GM19043 (cell line): ENCODE results near the gene DAB2IP.
A peak's percentile ranks its signal among the peaks of the same experiment; 100 is the strongest.

Source experiments
- ATAC-seq: cut with Tn5 transposase; IDR thresholded peaks from one replicate; pipeline ENCODE4 v1.9.1; 2021; ENCODE audit warnings: low read depth; ENCODE audit not compliant: unreplicated experiment

The DAB2IP gene

GRCh38 chr9:121698627-121699570, 47.5 kb downstream of the DAB2IP start:
- ATAC-seq, result peak; percentile 79

GRCh38 chr9:121699571-121700164, 48.2 kb downstream of the DAB2IP start:
- ATAC-seq, result peak; percentile 26

GRCh38 chr9:121700165-121700831, 48.9 kb downstream of the DAB2IP start:
- ATAC-seq, result no peak

GRCh38 chr9:121700832-121701419, 49.5 kb downstream of the DAB2IP start:
- ATAC-seq, result no peak

- no peak for ATAC-seq
Observed at GRCh38 chr9:121701736-121702261, 50.4 kb downstream of the DAB2IP start.

GRCh38 chr9:121703014-121703734, 51.7 kb downstream of the DAB2IP start:
- no peak for ATAC-seq

GRCh38 chr9:121704281-121704680, 52.8 kb downstream of the DAB2IP start:
- no peak for ATAC-seq

- no peak for ATAC-seq
Observed at GRCh38 chr9:121706149-121706750, 54.8 kb downstream of the DAB2IP start.

GRCh38 chr9:121707477-121708424, 56.3 kb downstream of the DAB2IP start:
- ATAC-seq, result peak; percentile 88

- no peak for ATAC-seq
Observed at GRCh38 chr9:121708768-121709488, 57.5 kb downstream of the DAB2IP start.

- ATAC-seq, result no peak
Observed at GRCh38 chr9:121709798-121710197, 58.4 kb downstream of the DAB2IP start.

GRCh38 chr9:121711281-121711680, 59.8 kb downstream of the DAB2IP start:
- ATAC-seq, result no peak

- no peak for ATAC-seq
Observed at GRCh38 chr9:121711797-121712196, 60.4 kb downstream of the DAB2IP start.

- no peak for ATAC-seq
Observed at GRCh38 chr9:121713400-121714070, 62.1 kb downstream of the DAB2IP start.

- no peak for ATAC-seq
Observed at GRCh38 chr9:121714075-121714705, 62.8 kb downstream of the DAB2IP start.

GRCh38 chr9:121714873-121715272, 63.4 kb downstream of the DAB2IP start:
- ATAC-seq, result no peak
